ENCODE results near the gene BDH2. TPM values are rescaled to one million over a fixed set of nuclear protein-coding genes. Genes with fewer than 3 reads are reported as not detected.

Gene BDH2
- total RNA-seq = 25.3 and 29.8 TPM in 2 replicates

GRCh38 chr4:103099691-103100392 is at the start of gene BDH2:
TSS of gene BDH2 (minus strand) at chr4:103099834. CDS start at chr4:103096254, 3,580 bp downstream.

GRCh38 chr4:103076747-103077347 is 22.8 kb downstream of the BDH2 start, which contains the start of gene SLC9B2:
TSS of gene SLC9B2 (minus strand) at chr4:103076761. CDS start at chr4:103067550, 9,211 bp downstream.

Other genes with a start within 250 kb of the BDH2 start
- 38.8 and 47.7 TPM in 2 replicates for gene CISD2, start 230.8 kb downstream of the BDH2 start, total RNA-seq
- 0.14 and 0.22 TPM in 2 replicates for gene SLC9B1, start 80.1 kb downstream of the BDH2 start, total RNA-seq
- 12.0 and 20.2 TPM in 2 replicates for gene SLC9B2, start 23.1 kb downstream of the BDH2 start, total RNA-seq
- 0.88 and 30.6 TPM in 2 replicates for gene CENPE, start 98.5 kb upstream of the BDH2 start, total RNA-seq

Measured in placental pericyte (primary cell).